H9 (cell line): ENCODE data around the gene DENND6A. TPM values are rescaled to one million over a fixed set of nuclear protein-coding genes. Genes with fewer than 3 reads are reported as not detected.

Experiments
- DNase-seq: peaks from one replicate; pipeline ENCODE4 v3.0.0-alpha.2; 2017
- H2AFZ ChIP-seq: one replicate; pipeline ENCODE4 v1.6.1; 2013; ENCODE audit warnings: mild to moderate bottlenecking, low read length, control low read depth, moderate library complexity
- H2AK5ac ChIP-seq: 2 replicates; pipeline ENCODE4 v1.6.1; 2013; ENCODE audit warnings: low read length, control low read depth, mixed read lengths; ENCODE audit not compliant: insufficient read length
- H2BK120ac ChIP-seq: one replicate; pipeline ENCODE4 v1.6.1; 2013; ENCODE audit warnings: low read depth, mild to moderate bottlenecking, low read length, control low read depth, inconsistent platforms; ENCODE audit not compliant: poor library complexity, severe bottlenecking
- H2BK12ac ChIP-seq: 2 replicates; pipeline ENCODE4 v1.6.1; 2013; ENCODE audit warnings: low read length, control low read depth, mixed read lengths, low read depth; ENCODE audit not compliant: insufficient read length
- H2BK15ac ChIP-seq: 2 replicates; pipeline ENCODE4 v1.6.1; 2013; ENCODE audit warnings: low read depth, low read length, control low read depth
- H2BK20ac ChIP-seq: one replicate; pipeline ENCODE4 v1.6.1; 2013; ENCODE audit warnings: low read depth, mild to moderate bottlenecking, low read length, control low read depth, inconsistent platforms; ENCODE audit not compliant: poor library complexity, severe bottlenecking
- H2BK5ac ChIP-seq: 2 replicates; pipeline ENCODE4 v1.6.1; 2013; ENCODE audit warnings: low read length, control low read depth, mixed read lengths; ENCODE audit not compliant: insufficient read length
- H3K14ac ChIP-seq: 2 replicates; pipeline ENCODE4 v1.6.1; 2013; ENCODE audit warnings: low read length, control low read depth; ENCODE audit not compliant: insufficient read depth
- H3K18ac ChIP-seq: 2 replicates; pipeline ENCODE4 v1.6.1; 2013; ENCODE audit warnings: low read depth, mild to moderate bottlenecking, mixed read lengths, low read length, control low read depth; ENCODE audit not compliant: insufficient read length
- H3K23ac ChIP-seq: 2 replicates; pipeline ENCODE4 v1.6.1; 2013; ENCODE audit warnings: low read length, control low read depth, mixed read lengths, low read depth; ENCODE audit not compliant: insufficient read length
- H3K23me2 ChIP-seq: 2 replicates; pipeline ENCODE4 v1.6.1; 2013; ENCODE audit warnings: low read depth, mild to moderate bottlenecking, mixed read lengths, low read length, control low read depth; ENCODE audit not compliant: insufficient read length, poor library complexity, severe bottlenecking
- H3K27ac ChIP-seq: 2 replicates; pipeline ENCODE4 v1.5.1; 2013; ENCODE audit warnings: low read length, control low read depth, mixed read lengths, low read depth; ENCODE audit not compliant: insufficient read length
- H3K27me3 ChIP-seq: 2 replicates; pipeline ENCODE4 v1.6.1; 2013; ENCODE audit warnings: low read length, control low read depth, inconsistent platforms; ENCODE audit not compliant: insufficient read depth
- H3K4ac ChIP-seq: 2 replicates; pipeline ENCODE4 v1.6.1; 2013; ENCODE audit warnings: low read depth, mild to moderate bottlenecking, control low read depth, inconsistent platforms, low read length, moderate library complexity
- H3K4me1 ChIP-seq: 2 replicates; pipeline ENCODE4 v1.6.1; 2013; ENCODE audit warnings: low read length, control low read depth, inconsistent platforms; ENCODE audit not compliant: insufficient read depth
- H3K4me2 ChIP-seq: 2 replicates; pipeline ENCODE4 v1.6.1; 2013; ENCODE audit warnings: low read length, control low read depth, mixed read lengths; ENCODE audit not compliant: insufficient read length, insufficient read depth
- H3K56ac ChIP-seq: 2 replicates; pipeline ENCODE4 v1.6.1; 2013; ENCODE audit warnings: low read depth, mild to moderate bottlenecking, mixed read lengths, low read length, control low read depth; ENCODE audit not compliant: insufficient read length
- H3K79me1 ChIP-seq: 2 replicates; pipeline ENCODE4 v1.6.1; 2013; ENCODE audit warnings: low read depth, mild to moderate bottlenecking, moderate library complexity, low read length, control low read depth, inconsistent platforms; ENCODE audit not compliant: insufficient read depth, poor library complexity, severe bottlenecking
- H3K79me2 ChIP-seq: 2 replicates; pipeline ENCODE4 v1.6.1; 2013; ENCODE audit warnings: low read length, control low read depth, inconsistent platforms; ENCODE audit not compliant: insufficient read depth
- H3K9ac ChIP-seq: 2 replicates; pipeline ENCODE4 v1.6.1; 2013; ENCODE audit warnings: low read length, control low read depth, mixed read lengths; ENCODE audit not compliant: insufficient read length; ENCODE audit errors: extremely low read depth
- H3K9me3 ChIP-seq: one replicate; pipeline ENCODE4 v1.6.1; 2013; ENCODE audit warnings: low read depth, low read length, inconsistent platforms; ENCODE audit not compliant: control insufficient read depth
- H3T11ph ChIP-seq: one replicate; pipeline ENCODE4 v1.6.1; 2013; ENCODE audit warnings: mild to moderate bottlenecking, low read length, control low read depth, inconsistent platforms
- H4K20me1 ChIP-seq: one replicate; pipeline ENCODE4 v1.6.1; 2013; ENCODE audit not compliant: control insufficient read depth, insufficient read length, insufficient read depth
- H4K5ac ChIP-seq: 2 replicates; pipeline ENCODE4 v1.6.1; 2013; ENCODE audit warnings: low read depth, mild to moderate bottlenecking, mixed read lengths, low read length, control low read depth; ENCODE audit not compliant: insufficient read length
- H4K8ac ChIP-seq: replicated peaks from 2 replicates; pipeline ENCODE4 v1.6.1; 2013; ENCODE audit warnings: low read length, control low read depth, mixed read lengths, low read depth; ENCODE audit not compliant: insufficient read length
- H4K91ac ChIP-seq: 2 replicates; pipeline ENCODE4 v1.6.1; 2013; ENCODE audit warnings: low read depth, mild to moderate bottlenecking, moderate library complexity, mixed read lengths, low read length, control low read depth; ENCODE audit not compliant: insufficient read length
- H3K27ac Mint-ChIP-seq, 3 experiments: 2 replicates in 2 of 3; 3 replicates in 1 of 3; pipeline ENCODE4 v1.8.0; 2020 to 2021; ENCODE audit warnings: mixed read lengths in 3 of 3, mild to moderate bottlenecking in 1 of 3, moderate library complexity in 1 of 3
- H3K27me3 Mint-ChIP-seq: 2 replicates; pipeline ENCODE4 v1.8.0; 2021; ENCODE audit warnings: low read depth, mild to moderate bottlenecking, moderate library complexity, mixed read lengths
- H3K36me3 Mint-ChIP-seq, 3 experiments: 2 replicates in 2 of 3; 3 replicates in 1 of 3; pipeline ENCODE4 v1.8.0; 2020 to 2021; ENCODE audit warnings: low read depth in 3 of 3, mixed read lengths in 3 of 3; ENCODE audit not compliant: insufficient read depth in 1 of 3
- H3K4me1 Mint-ChIP-seq, 2 experiments: 2 replicates each; pipeline ENCODE4 v1.8.0; 2020; ENCODE audit warnings: mixed read lengths in 2 of 2
- H3K4me3 Mint-ChIP-seq, 2 experiments: 2 replicates in 1 of 2; 3 replicates in 1 of 2; pipeline ENCODE4 v1.8.0; 2020 to 2021; ENCODE audit warnings: mild to moderate bottlenecking in 2 of 2, mixed read lengths in 2 of 2, moderate library complexity in 1 of 2
- H3K9me3 Mint-ChIP-seq, 2 experiments: 2 replicates in 1 of 2; 3 replicates in 1 of 2; pipeline ENCODE4 v1.8.0; 2020; ENCODE audit warnings: mild to moderate bottlenecking in 2 of 2, mixed read lengths in 2 of 2, moderate library complexity in 1 of 2
- WGBS: extraction: QIAGEN DNeasy Blood & Tissue Kit; methylation state at CpG from one replicate; pipeline ENCODE4 v1.1.7; 2013; ENCODE audit warnings: missing lambda C conversion rate, low lambda C conversion rate, mixed read lengths; ENCODE audit not compliant: insufficient read length; ENCODE audit errors: extremely low coverage; 5-methylcytosine and 5-hydroxymethylcytosine counted together
- total RNA-seq: library from RNA; stranded (reverse); gene quantifications from 2 replicates; pipeline ENCODE4 v1.2.1, GENCODE V29; 2021
- TF ChIP-seq, protein P1 (sequence below): fragments of 200-600 bp; sonication (generic); conservative IDR thresholded peaks from 3 replicates; pipeline ENCODE4 v1.8.0; 2021; ENCODE audit warnings: antibody characterized with exemption, mild to moderate bottlenecking

The DENND6A gene
- total RNA-seq, 1 experiment from 2014 or later: 13.2 TPM

DNA sequence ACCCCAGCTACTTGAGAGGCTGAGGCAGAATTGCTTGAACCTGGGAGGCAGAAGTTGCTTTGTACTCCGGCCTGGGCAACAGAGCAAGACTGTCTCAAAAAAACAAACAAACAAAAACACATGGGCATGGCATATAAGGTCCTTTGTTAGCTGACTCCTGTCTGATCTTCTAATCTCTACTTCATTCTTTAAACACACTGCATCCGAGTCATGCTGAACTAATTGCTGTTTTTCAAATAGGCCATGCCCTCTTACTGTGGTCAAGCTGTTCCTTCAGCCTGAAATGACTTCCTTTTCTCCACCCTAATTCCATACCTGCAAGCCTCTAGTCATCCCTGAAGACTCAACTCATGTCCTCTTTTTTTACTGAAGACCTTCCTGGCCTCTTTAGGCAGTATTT lies 40.9 kb upstream of the DENND6A start:
- Histone ChIP-seq H3K79me1 (no peaks in the 10 kb centered on the region), H3K56ac (no peak overlapping the region), H2BK5ac (no peak overlapping the region), H3K9ac (no peak overlapping the region), H3T11ph (no peak overlapping the region), H2BK20ac (no peak overlapping the region), H3K14ac (no peak overlapping the region), H3K9me3 (no peaks in the 10 kb centered on the region), H2AFZ (no peak overlapping the region), H3K23ac (no peak overlapping the region), H2AK5ac (no peak overlapping the region), H2BK15ac (no peak overlapping the region), H3K23me2 (no peaks in the 10 kb centered on the region), H3K4ac (no peak overlapping the region), H3K4me1 (no peaks in the 10 kb centered on the region), H4K91ac (no peak overlapping the region), H4K20me1 (no peaks in the 10 kb centered on the region), H2BK120ac (no peak overlapping the region), H4K8ac (no peak overlapping the region), H4K5ac (no peak overlapping the region), H3K27ac (no peak overlapping the region), H3K27me3 (no peaks in the 10 kb centered on the region), H3K79me2 (no peaks in the 10 kb centered on the region), H3K18ac (no peak overlapping the region), H2BK12ac (no peak overlapping the region), H3K4me2 (no peak overlapping the region)
- H3K27ac Mint-ChIP-seq: no peak overlapping the region
- no peaks in the 10 kb centered on the region for H3K27me3 Mint-ChIP-seq
- 0 out of 4 replicates have a peak, but pooled peaks cover 0 to 3% of the 10 kb centered on the region in 2 experiments for H3K4me1 Mint-ChIP-seq
- no peak for DNase-seq
- no peak overlapping the region for H3K4me3 Mint-ChIP-seq
- H3K9me3 Mint-ChIP-seq: no peaks in the 10 kb centered on the region
- H3K36me3 Mint-ChIP-seq: no peaks in the 10 kb centered on the region
- no CpG with 5 or more reads among the region's 2 CpGs for WGBS
- TF ChIP-seq, protein P1, sequence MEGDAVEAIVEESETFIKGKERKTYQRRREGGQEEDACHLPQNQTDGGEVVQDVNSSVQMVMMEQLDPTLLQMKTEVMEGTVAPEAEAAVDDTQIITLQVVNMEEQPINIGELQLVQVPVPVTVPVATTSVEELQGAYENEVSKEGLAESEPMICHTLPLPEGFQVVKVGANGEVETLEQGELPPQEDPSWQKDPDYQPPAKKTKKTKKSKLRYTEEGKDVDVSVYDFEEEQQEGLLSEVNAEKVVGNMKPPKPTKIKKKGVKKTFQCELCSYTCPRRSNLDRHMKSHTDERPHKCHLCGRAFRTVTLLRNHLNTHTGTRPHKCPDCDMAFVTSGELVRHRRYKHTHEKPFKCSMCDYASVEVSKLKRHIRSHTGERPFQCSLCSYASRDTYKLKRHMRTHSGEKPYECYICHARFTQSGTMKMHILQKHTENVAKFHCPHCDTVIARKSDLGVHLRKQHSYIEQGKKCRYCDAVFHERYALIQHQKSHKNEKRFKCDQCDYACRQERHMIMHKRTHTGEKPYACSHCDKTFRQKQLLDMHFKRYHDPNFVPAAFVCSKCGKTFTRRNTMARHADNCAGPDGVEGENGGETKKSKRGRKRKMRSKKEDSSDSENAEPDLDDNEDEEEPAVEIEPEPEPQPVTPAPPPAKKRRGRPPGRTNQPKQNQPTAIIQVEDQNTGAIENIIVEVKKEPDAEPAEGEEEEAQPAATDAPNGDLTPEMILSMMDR: no peak
